GM21737 (cell line): ENCODE measurements around the gene BCL7B.
A peak's percentile ranks its signal among the peaks of the same experiment; 100 is the strongest.
"Not testable (repeated sequence)": the region's sequence is repeated elsewhere in the genome, so short reads cannot be mapped to it uniquely, and the experiment has no call there.

Experiments used
- ATAC-seq: cut with Tn5 transposase; IDR thresholded peaks from one replicate; pipeline ENCODE4 v1.9.1; 2021; ENCODE audit warnings: mild to moderate bottlenecking, moderate library complexity; ENCODE audit not compliant: unreplicated experiment

The BCL7B gene

DNA sequence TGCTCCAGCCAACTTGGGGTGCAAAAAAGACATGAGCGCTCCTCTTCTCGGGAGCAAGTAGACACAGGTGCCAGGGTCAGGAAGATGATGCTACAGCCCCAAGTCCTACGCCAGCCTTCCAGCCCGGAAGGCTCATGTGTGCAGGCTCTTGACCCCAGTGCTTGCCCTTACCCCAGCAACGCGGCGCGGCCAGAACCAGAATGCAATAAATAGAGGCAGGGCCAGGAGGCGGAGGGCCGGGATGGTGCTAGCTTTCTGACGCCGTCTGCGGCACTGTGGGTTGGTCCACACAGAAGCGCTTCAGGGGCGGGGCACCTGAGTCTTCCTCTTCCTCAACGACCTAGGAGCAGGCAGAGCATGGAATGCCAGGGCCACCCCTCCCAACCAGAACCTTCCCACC, 20.4 kb downstream of the BCL7B start:
- ATAC-seq = no peak

DNA sequence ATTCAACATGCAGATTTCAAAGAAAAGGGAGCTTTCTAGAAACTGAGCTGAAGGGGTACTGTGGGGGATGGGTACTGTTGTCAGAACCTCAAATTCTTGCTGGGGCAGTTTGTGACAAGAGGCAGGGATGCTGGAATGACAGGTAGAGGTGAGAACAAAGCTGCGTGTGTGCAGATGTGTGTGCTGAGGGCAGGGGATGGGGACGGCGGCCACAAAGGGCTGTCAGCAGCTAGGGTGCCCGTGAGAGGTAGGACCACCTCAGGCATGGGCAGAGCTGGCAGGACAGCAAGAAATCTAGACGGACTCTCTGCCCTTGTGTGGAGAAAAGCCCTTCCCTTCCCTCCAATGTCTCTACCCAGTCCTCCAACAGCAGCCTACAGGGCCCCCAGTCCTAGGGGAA, 21.0 kb downstream of the BCL7B start:
- ATAC-seq = no peak

DNA sequence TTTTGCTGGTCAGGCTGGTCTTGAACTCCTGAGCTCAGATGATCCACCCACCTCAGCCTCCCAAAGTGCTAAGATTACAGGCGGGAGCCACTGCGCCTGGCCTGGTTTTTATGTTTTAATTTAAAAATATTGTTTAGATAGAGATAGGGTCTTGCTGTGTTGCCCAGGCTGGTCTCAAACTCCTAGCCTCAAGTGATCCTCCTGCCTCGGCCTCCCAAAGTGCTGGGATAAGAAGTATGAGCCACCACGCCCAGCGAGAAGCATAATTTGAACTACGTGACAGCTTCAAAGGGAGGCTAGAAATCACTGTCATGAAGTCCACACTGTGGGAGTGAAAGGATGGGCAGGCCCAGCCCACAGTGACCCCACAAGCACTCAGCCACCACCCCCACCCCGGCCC, 21.6 kb downstream of the BCL7B start:
- ATAC-seq = not testable (repeated sequence)

DNA sequence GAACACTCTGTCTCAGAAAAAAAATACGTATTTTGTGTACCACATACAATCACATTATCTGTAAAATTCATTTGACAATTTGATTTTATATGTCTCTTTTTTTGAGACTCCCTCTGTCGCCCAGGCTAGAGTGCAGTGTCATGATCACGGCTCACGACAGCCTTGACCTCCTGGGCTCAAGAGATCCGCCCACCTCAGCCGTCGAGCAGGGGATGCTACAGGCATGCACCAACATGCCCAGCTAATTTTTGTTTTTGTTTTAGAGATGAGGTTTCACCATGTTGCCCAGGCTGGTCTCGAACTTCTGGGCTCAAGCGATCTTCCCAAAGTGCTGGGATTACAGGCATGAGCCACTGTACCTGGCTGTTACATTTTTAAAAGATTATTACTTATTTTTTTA, 23.7 kb downstream of the BCL7B start:
- no peak for ATAC-seq

DNA sequence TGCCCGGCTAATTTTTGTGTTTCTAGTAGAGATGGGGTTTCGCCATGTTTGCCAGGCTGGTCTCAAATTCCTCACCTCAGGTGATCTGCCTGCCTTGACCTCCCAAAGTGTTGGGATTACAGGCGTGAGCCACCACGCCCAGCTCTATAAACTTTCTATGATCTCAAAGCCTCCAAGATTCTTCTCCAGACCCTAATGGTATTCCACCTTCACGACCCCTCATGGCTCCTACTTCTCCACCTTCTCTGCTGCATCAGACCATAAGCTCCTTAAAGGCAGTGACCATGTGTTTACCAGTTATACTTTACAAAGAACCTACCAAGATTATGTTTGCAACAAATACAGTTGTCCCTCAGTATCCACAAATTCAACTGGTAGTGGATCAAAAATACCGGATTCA, 25.3 kb downstream of the BCL7B start:
- ATAC-seq = no peak

DNA sequence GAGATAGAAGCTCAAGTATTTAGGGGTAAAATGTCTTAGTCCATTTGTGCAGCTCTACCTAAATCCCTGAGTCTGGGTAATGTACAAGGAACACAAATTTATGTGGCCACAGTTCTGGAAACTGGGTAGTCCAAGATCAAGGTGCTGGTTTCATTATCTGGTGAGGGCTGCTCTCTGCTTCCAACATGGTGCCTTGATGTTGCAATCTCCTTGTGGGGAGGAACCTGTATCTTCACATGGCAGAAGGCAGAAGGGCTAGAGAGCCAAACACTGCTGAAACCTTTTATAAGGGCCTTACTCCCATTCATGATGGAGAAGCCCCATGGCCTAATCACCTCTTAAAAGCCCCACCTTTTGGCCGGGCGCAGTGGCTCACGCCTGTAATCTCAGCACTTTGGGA, 26.7 kb downstream of the BCL7B start:
- ATAC-seq = no peak

DNA sequence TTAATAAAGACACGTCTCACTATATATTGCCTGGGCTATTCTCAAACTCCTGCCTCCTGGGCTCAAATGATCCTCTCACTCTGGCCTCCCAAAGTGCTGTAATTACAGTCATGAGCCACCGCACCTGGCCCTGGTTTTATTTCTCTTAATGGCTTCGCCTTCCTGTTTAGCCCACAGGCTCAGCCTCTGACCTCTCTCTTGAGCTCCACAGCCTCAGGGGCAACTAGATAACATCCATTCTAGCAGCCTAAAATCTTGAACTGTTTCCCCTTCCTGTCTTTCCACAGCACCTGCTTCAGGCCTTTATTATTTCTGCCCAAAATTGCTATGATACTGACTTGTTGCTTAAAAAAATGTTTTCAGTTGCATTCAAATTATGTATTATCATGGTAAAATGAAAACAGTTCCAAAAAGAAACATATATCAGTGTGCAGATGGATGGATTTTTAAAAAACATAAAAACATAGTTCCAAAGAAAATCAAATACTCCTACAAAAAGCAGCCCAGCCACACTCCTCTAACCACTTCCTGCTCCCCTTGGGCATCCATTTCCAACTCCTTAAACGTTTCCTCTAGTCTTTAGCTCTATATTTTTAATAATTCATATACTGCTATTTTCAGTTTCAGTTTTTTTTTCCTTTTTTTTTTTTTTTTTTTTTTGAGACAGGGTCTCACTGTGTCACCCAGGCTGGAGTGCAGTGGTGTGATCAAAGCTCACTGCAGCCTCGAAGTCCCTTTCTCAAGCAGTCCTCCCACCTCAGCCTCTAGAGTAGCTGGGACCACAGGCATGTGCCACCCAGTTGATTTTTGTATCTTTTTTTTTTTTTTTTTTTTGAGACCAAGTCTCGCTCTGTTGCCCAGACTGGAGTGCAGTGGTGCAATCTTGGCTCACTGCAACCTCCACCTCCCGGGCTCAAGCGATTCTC, 30.3 kb downstream of the BCL7B start:
- no peak for ATAC-seq

DNA sequence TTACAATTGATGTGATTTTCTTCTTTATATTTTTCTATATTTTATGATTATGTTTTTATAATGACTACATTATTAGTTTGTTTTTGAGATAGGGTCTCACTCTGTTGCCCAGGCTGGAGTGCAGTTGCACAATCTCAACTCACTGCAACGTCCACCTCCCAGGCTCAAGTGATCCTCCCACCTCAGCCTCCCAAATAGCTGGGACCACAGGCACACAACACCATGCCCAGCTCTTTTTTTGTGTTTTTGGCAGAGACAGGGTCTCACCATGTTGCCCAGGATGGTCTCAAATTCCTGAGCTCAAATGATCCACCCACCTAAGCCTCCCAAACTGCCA, 31.4 kb downstream of the BCL7B start:
- ATAC-seq = not testable (repeated sequence)

DNA sequence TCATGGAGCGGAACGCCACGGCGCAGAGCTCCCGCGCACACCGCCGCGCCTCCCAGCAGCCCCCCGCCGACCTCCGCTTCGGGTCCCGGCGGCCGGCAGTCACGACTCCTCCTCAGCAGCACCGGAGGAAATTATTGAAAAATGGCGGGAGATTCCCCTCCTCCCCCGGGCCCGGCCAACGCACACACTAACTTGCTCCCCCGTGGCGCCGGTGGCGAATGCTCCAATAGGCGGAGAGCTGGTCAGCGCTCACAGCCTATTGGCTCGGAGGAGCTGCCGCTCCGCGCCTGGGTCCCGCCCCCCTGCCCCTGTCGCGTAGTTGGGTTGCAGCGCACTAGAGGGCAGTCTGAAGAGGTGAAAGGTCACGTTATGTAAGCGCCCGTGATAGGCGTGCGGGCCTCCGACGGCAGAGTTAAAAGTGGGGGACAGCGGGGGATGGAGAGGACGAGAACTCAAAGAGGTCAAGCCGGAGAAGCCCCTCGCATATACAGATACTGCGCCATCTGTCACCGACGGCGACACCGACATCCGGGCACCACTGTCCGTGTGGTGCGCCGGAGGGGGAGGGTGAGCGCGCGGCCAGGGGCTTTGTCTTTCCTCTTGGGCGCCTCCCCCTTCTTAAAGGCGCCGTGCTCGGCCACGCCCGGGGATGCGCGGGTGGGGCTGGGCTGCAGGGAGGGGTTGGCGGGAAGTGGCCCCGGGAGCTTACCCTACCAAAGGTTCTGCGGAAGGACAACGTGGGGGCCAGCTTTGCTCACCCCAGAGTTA, 35.2 kb downstream of the BCL7B start, which contains the start of gene BAZ1B:
BAZ1B (minus strand) TSS at position 189 of the 768 bp plus-strand sequence. CDS start 360 bp downstream, outside the sequence.
- peak; percentile 79 for ATAC-seq

DNA sequence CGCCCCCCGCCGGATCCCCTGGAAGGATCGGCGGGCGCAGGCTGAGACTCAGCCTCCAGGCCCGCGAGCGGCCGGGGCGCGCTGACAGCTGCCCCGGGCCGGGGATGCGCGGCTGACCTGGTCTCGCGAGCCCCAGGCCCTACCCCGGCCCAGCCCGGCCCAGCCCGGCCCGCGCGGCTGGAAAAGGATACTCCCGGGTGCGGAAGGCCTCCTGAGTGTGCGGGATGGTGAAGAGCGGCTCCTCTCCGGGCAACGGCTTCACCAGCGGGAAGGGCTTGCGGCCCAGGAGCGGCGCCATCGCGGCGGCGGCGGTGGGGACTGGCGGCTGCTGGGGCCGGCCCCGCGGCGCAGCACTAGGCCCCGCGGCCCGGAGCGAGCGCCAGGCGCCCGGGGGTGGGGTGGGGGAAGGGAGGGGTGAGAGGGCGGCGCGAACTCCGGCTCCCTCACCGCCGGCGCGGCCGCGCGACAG, 35.8 kb downstream of the BCL7B start:
- ATAC-seq = peak; percentile 39

DNA sequence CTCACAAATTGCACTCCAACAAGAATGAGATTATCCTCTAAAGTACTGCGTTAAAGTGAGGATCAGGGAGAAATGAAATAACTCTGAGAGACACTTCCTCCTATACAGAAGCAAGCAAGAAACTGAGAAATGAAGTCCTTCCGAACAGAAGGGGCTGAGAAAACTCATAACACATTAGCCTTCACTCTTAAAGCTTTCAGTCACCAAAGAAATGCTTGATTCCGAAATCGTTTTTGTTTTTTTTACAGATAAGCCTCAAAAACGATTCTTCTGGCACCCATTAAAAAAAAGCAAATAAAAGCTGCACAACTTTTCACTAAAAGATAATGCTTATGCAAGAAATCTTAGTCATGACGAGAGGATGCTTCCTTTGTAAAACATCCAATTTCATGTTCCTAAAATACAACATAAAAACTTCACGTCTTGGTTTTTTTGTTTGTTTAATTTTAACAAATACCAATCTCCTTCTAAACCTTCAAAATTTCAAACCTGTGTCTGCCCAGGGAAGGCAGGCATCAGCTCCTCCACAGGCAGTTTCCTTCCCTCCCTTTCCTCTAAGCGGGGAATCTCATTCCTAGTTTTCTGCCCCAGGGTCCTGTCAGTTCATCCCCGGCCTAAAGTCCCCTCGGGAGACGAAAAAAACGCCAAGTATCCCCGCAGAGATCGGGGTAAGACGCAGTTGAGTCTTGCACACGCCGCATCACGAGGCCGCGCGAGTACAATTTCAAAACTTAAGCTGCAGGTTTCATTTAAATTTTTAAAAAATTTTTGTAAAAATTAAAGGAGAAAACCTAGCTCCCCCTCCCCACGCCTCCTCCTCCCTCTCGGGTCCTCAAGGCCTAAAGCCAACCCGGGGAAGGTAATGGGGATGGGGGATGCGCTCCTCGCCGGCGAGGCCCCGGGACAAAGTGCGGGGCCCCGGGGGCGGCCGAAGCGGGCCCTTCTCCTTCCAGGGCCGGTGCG, 36.5 kb downstream of the BCL7B start:
- peak; percentile 6 for ATAC-seq

DNA sequence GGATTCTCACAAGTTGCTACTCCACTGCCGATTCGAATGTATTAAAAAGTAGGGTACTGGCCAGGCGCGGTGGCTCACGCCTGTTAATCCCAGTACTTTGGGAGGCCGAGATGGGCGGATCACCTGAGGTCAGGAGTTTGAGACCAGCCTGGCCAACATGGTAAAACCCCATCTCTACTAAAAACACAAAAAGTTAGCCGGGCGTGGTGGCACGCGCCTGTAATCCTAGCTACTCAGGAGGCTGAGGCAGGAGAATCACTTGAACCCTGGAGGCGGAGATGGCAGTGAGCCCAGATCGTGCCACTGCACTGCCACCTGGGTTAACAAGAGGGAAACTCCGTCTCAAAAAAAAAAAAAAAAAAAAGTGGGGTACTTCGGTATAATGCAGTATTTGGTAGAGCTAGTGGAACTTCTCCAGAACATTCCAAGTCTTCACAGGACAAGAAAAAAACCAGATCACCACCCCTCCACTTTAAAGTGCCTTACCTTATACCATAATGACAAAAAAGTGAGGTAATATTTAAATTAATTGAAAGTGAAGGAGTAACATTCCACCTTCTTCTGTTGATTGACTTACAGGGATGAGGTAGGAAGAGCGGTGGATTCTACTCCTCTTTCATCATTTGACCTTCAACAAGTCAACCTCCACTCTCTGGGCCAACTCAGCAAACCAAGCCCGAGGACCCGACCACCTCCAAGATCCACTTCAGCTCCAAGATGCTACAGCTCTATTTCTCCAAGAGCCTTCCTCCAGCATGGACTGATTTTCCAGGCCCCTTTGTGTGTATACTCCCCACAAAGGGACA, 37.4 kb downstream of the BCL7B start:
- ATAC-seq = no peak

DNA sequence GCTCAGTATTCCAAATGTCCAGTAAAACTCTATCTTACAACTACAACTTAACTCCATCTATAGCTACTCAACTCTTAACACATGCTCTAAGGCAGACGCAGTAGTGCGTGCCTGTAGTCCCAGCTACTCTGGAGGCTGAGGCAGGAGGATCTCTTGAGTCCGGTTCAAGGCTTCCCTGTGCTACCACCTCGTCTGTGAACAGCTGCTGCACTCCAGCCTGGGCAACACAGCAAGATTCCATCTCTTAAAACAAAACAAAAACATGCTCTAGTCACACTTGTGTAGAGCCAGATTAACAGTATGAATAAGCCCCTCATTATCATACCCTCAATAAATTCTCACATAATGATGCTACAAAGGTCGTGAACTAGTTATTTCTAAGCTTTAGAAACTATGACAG, 39.0 kb downstream of the BCL7B start:
- no peak for ATAC-seq

DNA sequence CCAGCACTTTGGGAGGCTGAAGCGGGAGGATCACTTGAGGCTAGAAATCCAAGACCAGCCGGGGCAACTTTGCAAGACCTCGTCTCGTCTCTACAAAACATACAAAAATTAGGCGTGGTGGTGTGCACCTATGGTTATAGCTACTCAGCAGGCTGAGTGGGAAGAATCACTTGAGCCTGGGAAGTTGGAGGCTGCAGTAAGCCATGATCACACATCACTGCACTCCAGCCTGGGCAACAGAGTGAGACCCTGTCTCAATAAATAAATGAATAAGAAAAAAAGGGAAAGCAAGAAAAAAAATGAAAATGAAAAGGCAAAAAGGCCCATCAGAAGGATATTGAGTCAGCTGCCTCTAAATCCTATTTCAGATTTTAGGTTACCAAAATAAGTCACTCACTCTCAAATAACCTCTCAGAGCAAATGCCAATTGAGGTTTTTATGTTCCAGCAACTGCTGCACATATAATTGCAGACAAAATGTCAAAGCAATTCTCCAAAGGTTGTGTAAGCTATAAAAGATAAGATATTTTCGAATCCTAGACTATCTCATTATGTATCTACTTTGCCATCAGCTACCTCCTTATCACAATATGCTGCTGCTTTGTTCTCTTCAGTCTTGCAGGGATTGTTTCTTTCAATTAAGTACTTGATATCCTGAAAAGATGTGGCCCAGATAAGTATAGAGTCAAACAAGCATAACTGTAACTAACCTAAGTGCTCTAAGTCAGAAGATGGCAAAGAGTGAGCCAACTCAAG, 40.1 kb downstream of the BCL7B start:
- ATAC-seq = no peak

DNA sequence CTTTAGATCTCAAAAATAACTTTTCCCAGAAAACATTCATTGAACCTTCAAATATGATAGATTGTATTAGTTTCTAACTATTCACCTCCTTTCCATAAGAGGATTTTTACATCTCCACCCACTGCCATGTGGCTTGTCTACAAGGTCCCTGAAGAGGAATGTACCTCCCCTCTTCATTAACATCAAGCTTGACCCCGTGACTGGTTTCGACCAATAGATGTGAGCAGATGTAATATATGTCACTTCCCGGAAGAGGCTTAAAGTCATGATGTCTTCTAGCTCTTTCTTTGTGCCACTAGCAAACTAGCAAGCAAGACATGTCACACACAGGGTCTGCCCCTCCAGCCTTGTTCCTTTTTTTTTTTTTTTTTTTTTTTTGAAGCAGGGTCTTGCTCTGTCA, 42.3 kb downstream of the BCL7B start:
- no peak for ATAC-seq

DNA sequence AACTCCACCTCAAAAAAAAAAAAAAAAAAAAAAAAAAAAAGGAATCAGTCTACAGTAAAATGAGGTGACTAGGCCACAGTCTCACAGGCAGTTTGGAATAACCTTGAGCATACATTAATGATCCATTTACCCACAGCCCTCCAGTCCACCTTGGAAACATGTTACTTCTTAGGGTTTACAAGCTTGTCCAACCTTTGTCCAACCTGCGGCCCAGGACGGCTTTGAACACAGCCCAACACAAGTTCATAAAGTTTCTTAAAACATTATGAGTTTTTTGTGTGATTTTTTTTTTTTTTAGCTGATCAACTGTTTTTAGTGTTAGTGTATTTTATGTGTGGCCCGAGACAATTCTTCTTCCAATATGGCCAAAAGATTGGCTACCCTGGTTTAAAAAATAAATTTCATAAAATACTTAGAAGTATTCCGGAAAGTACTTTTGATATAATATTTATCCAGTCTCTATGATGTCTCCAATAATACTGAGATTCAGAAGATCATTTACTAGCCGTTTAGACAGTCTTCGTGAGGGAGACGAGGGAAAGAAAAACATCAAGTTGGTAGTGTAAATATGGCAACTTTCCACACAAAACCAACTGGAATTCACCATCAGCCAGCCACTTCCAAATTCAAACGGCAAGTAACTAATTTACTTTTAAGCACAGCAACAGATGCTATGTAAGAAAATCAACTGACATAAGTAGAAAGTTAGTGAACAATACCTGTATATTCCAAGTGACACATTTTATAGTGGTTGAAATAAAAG, 45.3 kb downstream of the BCL7B start:
- no peak for ATAC-seq

DNA sequence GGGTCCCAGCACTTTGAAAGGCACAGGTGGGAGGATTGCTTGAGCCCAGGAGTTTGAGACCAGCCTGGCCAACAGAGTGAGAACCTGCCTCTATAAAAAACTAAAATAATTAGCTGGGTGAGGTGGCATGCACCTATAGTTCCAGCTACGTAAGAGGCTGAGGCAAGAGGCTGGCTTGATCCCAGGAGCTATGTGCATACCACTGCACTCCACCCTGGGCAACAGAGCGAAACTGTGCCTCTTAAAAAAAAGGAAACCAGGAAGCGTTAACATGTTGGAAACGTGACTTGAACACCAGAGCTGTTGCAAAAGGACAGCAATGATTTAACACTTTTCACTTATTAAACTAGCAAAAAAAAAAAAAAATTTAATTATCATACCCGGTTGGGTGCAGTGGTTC, 48.0 kb downstream of the BCL7B start:
- ATAC-seq = no peak

DNA sequence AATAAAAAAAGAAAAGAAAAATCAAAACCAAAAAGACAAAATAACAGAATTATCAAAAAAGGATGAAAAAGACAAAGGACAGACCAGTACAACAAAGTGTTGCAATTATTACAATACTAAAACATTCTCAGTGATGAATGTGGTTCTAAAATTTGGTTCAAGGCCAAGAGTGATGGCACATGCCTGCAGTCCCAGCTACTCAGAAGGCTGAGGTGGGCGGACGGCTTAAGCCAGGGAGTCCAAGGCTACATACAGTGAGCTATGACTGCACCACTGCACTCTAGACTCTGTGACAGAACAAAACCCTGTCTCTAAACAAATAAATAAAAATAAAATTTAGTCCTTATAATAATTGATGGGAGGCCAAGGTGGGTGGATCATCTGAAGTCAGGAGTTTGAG, 49.9 kb downstream of the BCL7B start:
- no peak for ATAC-seq

DNA sequence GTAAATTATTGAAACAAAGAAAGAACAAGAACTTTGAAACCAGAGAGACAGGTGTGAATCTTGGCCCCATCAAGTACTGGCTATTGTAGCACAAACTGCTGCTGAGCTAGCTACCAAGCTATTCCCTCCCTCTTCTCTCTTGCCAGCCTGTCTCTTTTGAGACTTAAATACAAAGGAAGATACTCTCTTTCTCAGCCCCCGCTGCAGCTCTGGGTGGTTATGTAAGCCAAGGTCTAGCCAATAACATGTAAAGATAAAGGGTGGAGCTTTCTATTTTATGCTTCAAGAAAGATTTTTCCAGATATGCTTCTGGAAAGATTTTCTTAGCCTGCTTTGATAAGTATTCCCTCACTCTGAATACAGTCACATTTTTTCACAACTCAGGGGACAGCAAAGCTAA, 52.6 kb downstream of the BCL7B start:
- no peak for ATAC-seq
